HG03066 (cell line): ENCODE data around the gene KCNQ5.

Experiments
- ATAC-seq: cut with Tn5 transposase; IDR thresholded peaks from one replicate; pipeline ENCODE4 v1.9.1; 2021; ENCODE audit warnings: low read depth; ENCODE audit not compliant: unreplicated experiment

KCNQ5 gene

GRCh38 chr6:73030791-73031782 lies 409.2 kb downstream of the KCNQ5 start:
- no peak for ATAC-seq

GRCh38 chr6:73032586-73032985 lies 410.7 kb downstream of the KCNQ5 start:
- ATAC-seq: no peak

- ATAC-seq: no peak
These were observed 414.8 kb downstream of the KCNQ5 start for GRCh38 chr6:73036689-73037088.

- ATAC-seq: no peak
These were observed 419.2 kb downstream of the KCNQ5 start for GRCh38 chr6:73041051-73041450.

- no peak for ATAC-seq
These were observed 421.0 kb downstream of the KCNQ5 start for GRCh38 chr6:73042892-73043291.

- no peak for ATAC-seq
These were observed 421.6 kb downstream of the KCNQ5 start for GRCh38 chr6:73043446-73043845.

- ATAC-seq: no peak
These were observed 423.7 kb downstream of the KCNQ5 start for GRCh38 chr6:73045609-73046008.

GRCh38 chr6:73047801-73048200 lies 425.9 kb downstream of the KCNQ5 start:
- ATAC-seq: no peak

GRCh38 chr6:73049971-73050594 lies 428.2 kb downstream of the KCNQ5 start:
- ATAC-seq: no peak

- no peak for ATAC-seq
These were observed 428.8 kb downstream of the KCNQ5 start for GRCh38 chr6:73050706-73051105.

GRCh38 chr6:73051147-73051546 lies 429.3 kb downstream of the KCNQ5 start:
- no peak for ATAC-seq

- no peak for ATAC-seq
These were observed 433.1 kb downstream of the KCNQ5 start for GRCh38 chr6:73054958-73055357.

GRCh38 chr6:73058736-73059135 lies 436.9 kb downstream of the KCNQ5 start:
- ATAC-seq: no peak

- ATAC-seq: no peak
These were observed 440.3 kb downstream of the KCNQ5 start for GRCh38 chr6:73062130-73062529.

- ATAC-seq: no peak
These were observed 441.0 kb downstream of the KCNQ5 start for GRCh38 chr6:73062837-73063236.

GRCh38 chr6:73064266-73064665 lies 442.4 kb downstream of the KCNQ5 start:
- no peak for ATAC-seq

- ATAC-seq: no peak
These were observed 451.4 kb downstream of the KCNQ5 start for GRCh38 chr6:73073238-73073637.

GRCh38 chr6:73074175-73074574 lies 452.3 kb downstream of the KCNQ5 start:
- no peak for ATAC-seq

GRCh38 chr6:73076211-73076954 lies 454.5 kb downstream of the KCNQ5 start:
- ATAC-seq: no peak

- ATAC-seq: no peak
These were observed 456.5 kb downstream of the KCNQ5 start for GRCh38 chr6:73078333-73078862.
